ENCODE measurements around the gene BEND5.

BEND5 gene

DNA sequence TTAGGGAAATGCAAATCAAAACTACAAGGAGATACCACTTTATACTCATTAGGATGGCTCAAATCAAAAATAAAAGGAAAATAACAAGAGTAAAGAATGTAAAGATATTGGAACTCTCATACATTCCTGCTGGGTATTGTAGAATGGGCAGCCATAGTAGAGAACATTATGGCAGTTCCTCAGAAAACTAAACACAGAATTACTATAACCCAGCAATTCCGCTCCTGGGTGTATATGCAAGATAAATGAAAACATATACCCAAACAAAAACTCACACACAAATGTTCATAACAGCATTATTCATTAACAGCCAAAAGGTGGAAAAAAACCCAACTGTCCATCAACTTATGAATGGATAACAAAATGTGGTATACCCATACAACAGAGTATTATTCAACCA, 11.4 kb downstream of the BEND5 start:
- Histone ChIP-seq H3K9me3 (ENCODE audit: control insufficient read depth, insufficient read depth, low read length) (no peaks in the 10 kb centered on the region), H3K4me3 (ENCODE audit: low read depth, low read length) (no peak overlapping the region), H3K4me1 (ENCODE audit: control insufficient read depth, insufficient read depth, low read length) (no peaks in the 10 kb centered on the region), H3K27ac (ENCODE audit: low read depth, low read length) (no peak overlapping the region), H3K36me3 (ENCODE audit: control insufficient read depth, insufficient read depth, low read length) (peaks cover 11% of the 10 kb centered on the region), H3K9ac (ENCODE audit: low read depth, low read length) (no peak overlapping the region), H3K27me3 (ENCODE audit: control insufficient read depth, insufficient read depth, low read length) (no peaks in the 10 kb centered on the region)

DNA sequence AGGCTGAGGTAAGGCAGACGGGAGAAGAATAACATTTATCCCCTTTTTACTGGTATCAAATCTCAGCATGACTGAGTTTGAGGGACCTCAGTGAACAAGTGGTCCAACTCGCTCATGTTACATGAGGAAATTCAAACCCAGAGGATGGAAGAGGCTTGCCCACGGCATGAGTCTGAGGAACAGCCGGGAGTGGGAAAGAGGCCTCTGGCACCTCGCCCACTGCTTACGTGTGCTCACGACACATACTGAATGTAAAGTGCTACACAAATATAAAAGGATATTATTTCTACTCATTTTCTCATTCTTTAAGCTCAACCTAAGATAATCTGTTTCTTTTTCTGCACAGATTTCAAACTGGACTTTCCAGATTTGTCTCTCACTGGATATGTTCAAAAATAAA, 14.7 kb downstream of the BEND5 start:
- H3K36me3 ChIP-seq (ENCODE audit: control insufficient read depth, insufficient read depth, low read length) = peaks cover 30% of the 10 kb centered on the region
- no peak overlapping the region for H3K9ac ChIP-seq (ENCODE audit: low read depth, low read length)
- H3K4me1 ChIP-seq (ENCODE audit: control insufficient read depth, insufficient read depth, low read length) = peaks cover under 1% of the 10 kb centered on the region; the same call in 1 of the 2 replicates
- H3K9me3 ChIP-seq (ENCODE audit: control insufficient read depth, insufficient read depth, low read length) = no peaks in the 10 kb centered on the region
- no peak overlapping the region for H3K27ac ChIP-seq (ENCODE audit: low read depth, low read length)
- no peak overlapping the region for H3K4me3 ChIP-seq (ENCODE audit: low read depth, low read length)
- no peaks in the 10 kb centered on the region for H3K27me3 ChIP-seq (ENCODE audit: control insufficient read depth, insufficient read depth, low read length)

DNA sequence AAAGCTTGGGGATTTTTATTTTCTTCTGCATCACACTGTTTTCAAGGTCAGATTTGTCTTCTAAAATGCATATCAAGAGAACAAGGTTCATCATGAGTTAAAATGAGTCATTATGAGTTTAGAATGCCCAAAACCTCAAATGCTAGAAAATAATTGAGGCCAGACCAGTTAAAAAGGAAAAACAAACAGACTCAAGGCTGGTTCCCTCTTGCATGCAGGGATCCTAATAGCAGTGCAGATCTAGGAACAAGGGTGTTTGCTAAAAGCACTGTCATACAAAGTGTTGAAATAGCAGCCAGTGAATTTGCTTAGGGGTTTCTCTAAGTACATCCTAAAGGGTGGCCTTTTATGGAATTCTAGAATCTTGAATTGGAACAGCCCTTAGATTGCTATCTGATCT, 15.3 kb downstream of the BEND5 start:
- peaks cover 4% of the 10 kb centered on the region; the same call in 1 of the 2 replicates for H3K4me1 ChIP-seq (ENCODE audit: control insufficient read depth, insufficient read depth, low read length)
- H3K27me3 ChIP-seq (ENCODE audit: control insufficient read depth, insufficient read depth, low read length) = no peaks in the 10 kb centered on the region
- H3K4me3 ChIP-seq (ENCODE audit: low read depth, low read length) = no peak overlapping the region
- no peak overlapping the region for H3K27ac ChIP-seq (ENCODE audit: low read depth, low read length)
- peaks cover 28% of the 10 kb centered on the region for H3K36me3 ChIP-seq (ENCODE audit: control insufficient read depth, insufficient read depth, low read length)
- H3K9me3 ChIP-seq (ENCODE audit: control insufficient read depth, insufficient read depth, low read length) = no peaks in the 10 kb centered on the region
- no peak overlapping the region for H3K9ac ChIP-seq (ENCODE audit: low read depth, low read length)

DNA sequence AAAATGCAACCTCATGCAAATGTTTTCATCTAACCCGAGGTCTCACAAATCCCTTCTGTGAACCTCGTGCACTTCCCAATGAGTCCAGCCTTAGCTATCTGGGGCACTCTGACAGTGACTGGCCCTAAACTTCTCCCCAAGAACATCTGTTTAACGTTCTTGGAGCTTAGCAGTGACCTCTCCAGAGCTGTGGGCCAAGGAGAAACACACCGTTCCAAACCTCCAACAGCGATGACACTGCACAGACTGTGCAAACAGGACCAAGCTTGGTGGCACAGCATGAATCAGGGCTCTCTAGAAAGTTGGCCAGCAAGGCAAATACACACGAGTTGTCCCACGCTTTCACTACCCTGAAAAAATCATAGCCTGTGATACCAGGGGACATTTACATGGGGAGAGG, 15.8 kb downstream of the BEND5 start:
- no peaks in the 10 kb centered on the region for H3K27me3 ChIP-seq (ENCODE audit: control insufficient read depth, insufficient read depth, low read length)
- H3K36me3 ChIP-seq (ENCODE audit: control insufficient read depth, insufficient read depth, low read length) = peaks cover 26% of the 10 kb centered on the region
- H3K4me1 ChIP-seq (ENCODE audit: control insufficient read depth, insufficient read depth, low read length) = peaks cover 4% of the 10 kb centered on the region; the same call in 1 of the 2 replicates
- H3K9me3 ChIP-seq (ENCODE audit: control insufficient read depth, insufficient read depth, low read length) = no peaks in the 10 kb centered on the region
- H3K9ac ChIP-seq (ENCODE audit: low read depth, low read length) = no peak overlapping the region
- H3K4me3 ChIP-seq (ENCODE audit: low read depth, low read length) = no peak overlapping the region
- H3K27ac ChIP-seq (ENCODE audit: low read depth, low read length) = no peak overlapping the region

DNA sequence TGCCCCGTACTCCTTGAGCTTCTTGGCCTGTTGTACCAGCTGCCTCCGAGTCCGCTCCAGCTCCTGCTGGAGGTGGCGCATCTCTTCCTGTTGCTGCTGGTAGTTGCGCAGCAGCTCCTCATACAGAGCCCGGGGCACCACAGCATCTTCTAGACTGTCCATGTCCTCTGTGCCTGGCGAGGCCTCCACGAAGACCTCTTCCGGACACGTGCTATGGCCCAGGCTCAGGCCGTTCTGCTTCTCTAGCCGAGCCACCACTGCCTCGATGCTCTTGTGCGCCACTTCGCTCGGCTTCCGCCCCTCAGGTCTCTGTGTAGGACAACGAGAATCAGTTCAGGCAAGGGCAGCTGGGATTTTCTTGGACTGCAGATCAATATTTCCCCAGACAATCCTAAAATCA, 17.7 kb downstream of the BEND5 start:
- Histone ChIP-seq H3K9me3 (ENCODE audit: control insufficient read depth, insufficient read depth, low read length) (no peaks in the 10 kb centered on the region), H3K4me3 (ENCODE audit: low read depth, low read length) (no peak overlapping the region), H3K4me1 (ENCODE audit: control insufficient read depth, insufficient read depth, low read length) (peaks cover 4% of the 10 kb centered on the region; the same call in 1 of the 2 replicates), H3K27ac (ENCODE audit: low read depth, low read length) (no peak overlapping the region), H3K9ac (ENCODE audit: low read depth, low read length) (no peak overlapping the region), H3K36me3 (ENCODE audit: control insufficient read depth, insufficient read depth, low read length) (peaks cover 31% of the 10 kb centered on the region), H3K27me3 (ENCODE audit: control insufficient read depth, insufficient read depth, low read length) (no peaks in the 10 kb centered on the region)

DNA sequence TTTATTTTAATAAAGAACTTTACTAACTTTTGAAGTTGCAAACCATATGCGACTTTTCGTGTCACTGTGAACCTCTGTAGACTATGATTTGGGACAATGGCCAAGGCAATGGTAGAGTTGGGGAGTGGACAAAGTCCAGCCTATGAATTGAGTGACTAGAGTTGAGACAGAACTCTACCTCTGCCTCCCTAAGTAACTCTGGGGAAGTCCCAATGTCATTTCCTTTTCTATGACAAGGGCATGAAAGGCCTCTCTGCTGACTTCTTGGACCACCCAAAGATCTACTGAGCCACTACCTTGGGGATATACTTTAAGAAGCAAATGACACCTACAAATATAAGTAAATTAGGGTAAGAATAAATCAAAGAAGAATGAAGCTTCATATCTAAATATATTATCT, 19.3 kb downstream of the BEND5 start:
- Histone ChIP-seq H3K27ac (ENCODE audit: low read depth, low read length) (no peak overlapping the region), H3K4me3 (ENCODE audit: low read depth, low read length) (no peak overlapping the region), H3K9me3 (ENCODE audit: control insufficient read depth, insufficient read depth, low read length) (no peaks in the 10 kb centered on the region), H3K9ac (ENCODE audit: low read depth, low read length) (no peak overlapping the region), H3K4me1 (ENCODE audit: control insufficient read depth, insufficient read depth, low read length) (peaks cover 4% of the 10 kb centered on the region; the same call in 1 of the 2 replicates), H3K27me3 (ENCODE audit: control insufficient read depth, insufficient read depth, low read length) (no peaks in the 10 kb centered on the region), H3K36me3 (ENCODE audit: control insufficient read depth, insufficient read depth, low read length) (peaks cover 31% of the 10 kb centered on the region)

DNA sequence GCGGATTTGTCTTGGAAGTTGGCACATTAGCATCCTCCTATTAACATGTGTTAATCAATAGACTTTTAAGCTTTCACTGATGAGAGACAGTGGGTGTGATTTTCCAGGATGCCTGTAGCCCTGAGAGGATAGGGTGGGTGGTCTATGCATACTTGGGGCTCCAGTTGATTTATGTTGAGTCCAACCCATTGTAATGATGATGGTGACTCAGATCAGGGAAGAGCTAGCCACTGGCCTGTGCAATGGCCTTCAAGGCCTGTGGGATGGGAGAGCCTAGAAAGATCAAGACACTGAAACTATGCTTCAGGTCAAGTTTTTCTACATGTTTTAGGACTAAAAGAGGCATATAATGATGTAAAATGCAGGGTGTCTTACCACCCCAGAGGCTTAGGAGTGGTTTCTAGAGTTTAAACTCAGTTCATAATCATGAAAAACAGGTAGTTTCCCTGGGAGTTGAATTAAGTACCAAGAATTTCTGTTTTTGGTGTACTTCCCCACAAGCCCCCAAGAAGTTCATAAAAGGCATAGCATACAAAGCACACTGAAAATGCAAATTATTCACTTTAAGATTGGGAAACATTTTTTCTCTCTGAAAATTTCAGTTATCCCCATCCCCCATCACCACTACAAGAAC, 19.9 kb downstream of the BEND5 start:
- Histone ChIP-seq H3K27me3 (ENCODE audit: control insufficient read depth, insufficient read depth, low read length) (no peaks in the 10 kb centered on the region), H3K4me1 (ENCODE audit: control insufficient read depth, insufficient read depth, low read length) (peaks cover 4% of the 10 kb centered on the region; the same call in 1 of the 2 replicates), H3K9me3 (ENCODE audit: control insufficient read depth, insufficient read depth, low read length) (no peaks in the 10 kb centered on the region), H3K36me3 (ENCODE audit: control insufficient read depth, insufficient read depth, low read length) (peaks cover 31% of the 10 kb centered on the region), H3K27ac (ENCODE audit: low read depth, low read length) (no peak overlapping the region), H3K4me3 (ENCODE audit: low read depth, low read length) (no peak overlapping the region), H3K9ac (ENCODE audit: low read depth, low read length) (no peak overlapping the region)

DNA sequence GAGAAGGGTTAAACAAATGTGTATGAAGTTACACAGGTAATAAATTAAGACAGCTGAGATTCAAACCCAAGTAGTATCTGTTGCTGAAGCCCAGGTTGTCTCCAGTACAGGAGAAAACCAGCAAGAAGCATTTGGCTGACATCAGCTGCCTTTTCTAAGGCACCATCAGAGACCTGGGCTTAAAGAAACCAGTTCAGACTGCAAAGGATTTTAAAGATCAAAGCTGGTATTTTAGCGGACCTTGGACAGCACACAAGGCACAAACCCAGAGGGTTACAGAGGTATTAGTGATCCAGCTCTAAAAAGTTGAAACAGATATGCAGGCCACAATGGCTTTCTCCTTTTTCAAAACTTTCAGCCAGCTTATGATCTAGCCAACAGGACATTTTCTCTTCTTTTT, 23.4 kb downstream of the BEND5 start:
- Histone ChIP-seq H3K36me3 (ENCODE audit: control insufficient read depth, insufficient read depth, low read length) (peaks cover 15% of the 10 kb centered on the region), H3K4me3 (ENCODE audit: low read depth, low read length) (no peak overlapping the region), H3K9me3 (ENCODE audit: control insufficient read depth, insufficient read depth, low read length) (no peaks in the 10 kb centered on the region), H3K4me1 (ENCODE audit: control insufficient read depth, insufficient read depth, low read length) (peaks cover 4% of the 10 kb centered on the region; the same call in 1 of the 2 replicates), H3K27me3 (ENCODE audit: control insufficient read depth, insufficient read depth, low read length) (no peaks in the 10 kb centered on the region), H3K27ac (ENCODE audit: low read depth, low read length) (no peak overlapping the region), H3K9ac (ENCODE audit: low read depth, low read length) (no peak overlapping the region)

DNA sequence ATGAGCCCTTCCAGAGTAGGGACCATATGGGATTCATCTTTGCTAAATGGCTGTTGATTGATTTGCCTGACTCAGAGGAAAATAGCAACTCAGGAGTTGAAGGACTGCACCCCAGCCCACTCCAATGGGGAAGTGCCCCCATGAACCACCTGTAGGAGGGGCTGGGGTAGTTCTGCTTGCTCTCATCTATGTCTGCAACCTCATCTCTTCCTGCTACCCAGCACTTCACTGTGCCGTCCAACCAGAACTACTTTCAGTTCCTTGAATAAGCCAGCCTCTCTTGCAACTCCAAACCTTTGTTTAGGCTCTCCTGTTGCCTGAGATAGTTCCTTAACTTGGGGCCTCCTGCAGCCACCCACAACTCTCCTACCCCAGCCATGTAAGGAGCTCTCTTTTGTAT, 26.6 kb downstream of the BEND5 start:
- Histone ChIP-seq H3K4me1 (ENCODE audit: control insufficient read depth, insufficient read depth, low read length) (no peaks in the 10 kb centered on the region), H3K27ac (ENCODE audit: low read depth, low read length) (no peak overlapping the region), H3K36me3 (ENCODE audit: control insufficient read depth, insufficient read depth, low read length) (0 out of 2 replicates have a peak, but pooled peaks cover 5% of the 10 kb centered on the region), H3K9ac (ENCODE audit: low read depth, low read length) (no peak overlapping the region), H3K27me3 (ENCODE audit: control insufficient read depth, insufficient read depth, low read length) (no peaks in the 10 kb centered on the region), H3K9me3 (ENCODE audit: control insufficient read depth, insufficient read depth, low read length) (no peaks in the 10 kb centered on the region), H3K4me3 (ENCODE audit: low read depth, low read length) (no peak overlapping the region)

DNA sequence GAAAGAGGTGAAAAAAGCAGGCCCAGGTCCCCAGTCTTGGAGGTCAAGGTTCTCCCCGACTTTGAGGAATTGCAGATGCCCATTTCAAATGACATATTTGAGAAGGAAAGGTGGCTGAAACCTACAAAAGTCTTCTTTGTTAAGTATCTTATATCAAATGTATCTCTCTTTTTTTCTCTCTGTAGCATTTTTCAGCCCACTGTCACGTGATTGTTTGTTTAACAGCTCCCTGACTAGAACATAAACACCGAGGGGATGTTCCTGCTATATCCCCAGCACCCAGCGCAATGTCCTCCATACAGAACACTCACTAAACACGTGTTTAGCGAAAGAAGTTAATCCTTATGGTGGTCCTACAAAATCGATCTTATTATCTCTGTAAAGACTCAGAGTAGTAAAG, 27.6 kb downstream of the BEND5 start:
- no peaks in the 10 kb centered on the region for H3K27me3 ChIP-seq (ENCODE audit: control insufficient read depth, insufficient read depth, low read length)
- H3K36me3 ChIP-seq (ENCODE audit: control insufficient read depth, insufficient read depth, low read length) = no peaks in the 10 kb centered on the region
- no peaks in the 10 kb centered on the region for H3K9me3 ChIP-seq (ENCODE audit: control insufficient read depth, insufficient read depth, low read length)
- H3K4me3 ChIP-seq (ENCODE audit: low read depth, low read length) = no peak overlapping the region
- no peaks in the 10 kb centered on the region for H3K4me1 ChIP-seq (ENCODE audit: control insufficient read depth, insufficient read depth, low read length)
- H3K9ac ChIP-seq (ENCODE audit: low read depth, low read length) = no peak overlapping the region
- no peak overlapping the region for H3K27ac ChIP-seq (ENCODE audit: low read depth, low read length)

DNA sequence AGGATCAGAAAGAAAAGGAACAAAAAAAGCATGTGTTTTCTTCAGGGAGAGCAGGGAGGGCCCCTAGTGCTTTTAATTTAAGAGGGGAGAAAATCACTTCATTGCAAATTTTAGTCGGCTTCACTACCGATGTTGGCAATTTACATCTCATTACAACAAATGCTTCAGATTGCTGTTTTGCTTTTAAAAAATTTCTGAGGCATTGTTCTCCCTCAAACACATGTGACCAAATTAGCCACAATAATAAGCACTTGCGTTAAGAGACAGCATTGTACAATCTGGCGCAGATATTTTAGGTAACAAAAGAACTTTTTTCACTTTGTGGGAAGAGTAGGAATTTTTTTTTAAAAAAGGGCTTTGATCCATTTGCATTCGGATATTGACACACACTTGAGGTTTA, 29.8 kb downstream of the BEND5 start:
- Histone ChIP-seq H3K9me3 (ENCODE audit: control insufficient read depth, insufficient read depth, low read length) (no peaks in the 10 kb centered on the region), H3K36me3 (ENCODE audit: control insufficient read depth, insufficient read depth, low read length) (0 out of 2 replicates have a peak, but pooled peaks cover 3% of the 10 kb centered on the region), H3K27me3 (ENCODE audit: control insufficient read depth, insufficient read depth, low read length) (no peaks in the 10 kb centered on the region), H3K4me1 (ENCODE audit: control insufficient read depth, insufficient read depth, low read length) (peaks cover 7% of the 10 kb centered on the region; the same call in 1 of the 2 replicates), H3K4me3 (ENCODE audit: low read depth, low read length) (no peak overlapping the region), H3K27ac (ENCODE audit: low read depth, low read length) (no peak overlapping the region), H3K9ac (ENCODE audit: low read depth, low read length) (no peak overlapping the region)
